GM20431 (cell line): ENCODE results near the gene CHRNA1.

Source experiments
- in situ Hi-C: fragments of 300-500 bp; cut with MseI, MboI; formaldehyde crosslinking; loops from one replicate; pipeline ENCODE4 v1.15.0; 2020; ENCODE audit warnings: low sequenced_read_pairs; ENCODE audit not compliant: unreplicated experiment

The CHRNA1 gene

DNA sequence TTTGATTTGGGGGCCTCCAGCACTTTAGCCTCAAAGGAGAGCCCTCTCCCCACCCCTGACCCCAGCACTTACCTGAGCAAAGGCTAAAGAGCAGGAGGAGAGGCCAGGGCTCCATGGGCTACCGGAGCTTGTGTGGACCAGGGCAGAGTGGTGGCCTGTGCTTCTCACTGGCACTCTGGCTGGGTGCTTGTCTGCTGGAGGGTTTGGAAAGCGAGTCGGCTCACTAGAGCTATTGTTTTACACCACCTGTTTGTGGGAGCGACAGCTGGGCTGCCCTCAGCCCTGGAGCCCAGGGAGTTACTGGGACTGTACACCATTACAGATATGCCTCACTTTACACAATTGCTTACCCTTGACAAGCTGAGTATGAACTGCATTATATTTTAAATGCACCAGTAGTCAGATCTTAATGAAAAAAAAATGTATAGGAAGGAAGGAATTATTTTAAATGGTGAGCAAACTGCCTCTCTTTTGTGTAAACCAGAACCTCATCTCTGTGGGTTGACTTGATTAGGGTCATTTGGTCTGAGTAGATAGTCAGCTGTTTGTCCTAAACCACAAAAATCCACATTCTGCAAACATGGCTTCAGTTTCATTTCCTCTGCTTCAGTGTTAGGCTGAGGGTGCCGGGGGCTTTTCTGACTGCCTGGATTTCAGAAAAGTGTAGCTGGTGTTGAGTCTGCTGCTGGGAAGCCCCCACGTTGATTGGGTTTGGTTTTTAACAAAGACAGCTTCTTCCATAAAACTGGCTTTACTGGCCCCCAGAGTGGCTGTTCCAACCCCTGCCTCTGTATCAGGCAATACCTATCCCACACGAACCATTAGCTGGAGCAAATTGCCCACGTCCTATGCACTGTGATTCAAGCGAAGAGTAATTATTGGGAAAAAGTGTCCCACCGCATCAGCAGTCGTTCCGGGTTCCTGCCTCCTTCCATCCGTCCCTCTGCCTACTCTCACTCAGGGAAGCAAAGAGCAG, at the start of gene CHRNA1:
Gene CHRNA1, minus strand, starts transcription at position 193 of the 976 bp plus-strand sequence. Its CDS starts 78 bp downstream, at position 115.
- in situ Hi-C loops: no loop called here

GRCh38 chr2:174812037-174812436, 47.8 kb upstream of the CHRNA1 start:
- in situ Hi-C loops: no loop called here

DNA sequence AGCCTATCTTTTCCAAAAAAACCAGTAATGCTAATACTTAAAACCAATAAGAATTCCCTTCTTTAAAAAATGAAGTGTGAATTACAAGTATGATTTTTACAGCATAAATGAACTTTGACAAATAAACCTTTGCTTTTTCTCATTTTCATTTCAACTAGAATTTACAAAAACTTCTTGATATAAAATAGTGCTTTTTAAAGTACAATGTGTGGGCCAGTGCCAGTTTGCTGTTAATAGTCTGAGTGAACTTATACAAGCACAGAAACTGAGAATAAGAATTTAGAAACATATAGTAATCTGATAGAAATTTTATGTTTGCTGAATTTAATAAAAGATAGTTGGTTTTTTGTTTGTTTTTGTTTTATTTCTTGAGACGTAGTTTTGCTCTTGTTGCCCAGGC, 43.7 kb upstream of the CHRNA1 start:
- in situ Hi-C loops: no loop called here

DNA sequence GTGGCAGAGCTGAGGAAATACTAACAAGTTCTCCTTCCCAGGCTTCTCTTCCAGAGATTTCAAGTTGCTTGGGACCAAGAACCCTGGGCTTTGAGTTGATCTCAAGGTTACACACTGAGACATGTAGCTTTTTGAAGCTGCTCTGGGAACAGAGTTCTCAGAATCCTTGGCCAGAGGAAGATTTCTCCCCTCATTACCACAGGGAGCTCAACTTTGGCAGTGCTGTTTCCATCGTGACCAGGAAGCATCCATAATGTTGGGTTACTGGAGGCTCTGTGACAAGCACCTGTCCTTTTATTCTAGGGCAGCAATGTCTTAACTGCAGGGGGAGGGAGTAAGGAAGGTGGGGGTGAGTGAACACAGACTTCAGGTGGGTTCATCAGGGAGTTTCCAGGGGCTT, 41.5 kb upstream of the CHRNA1 start:
- in situ Hi-C loops: no loop called here

DNA sequence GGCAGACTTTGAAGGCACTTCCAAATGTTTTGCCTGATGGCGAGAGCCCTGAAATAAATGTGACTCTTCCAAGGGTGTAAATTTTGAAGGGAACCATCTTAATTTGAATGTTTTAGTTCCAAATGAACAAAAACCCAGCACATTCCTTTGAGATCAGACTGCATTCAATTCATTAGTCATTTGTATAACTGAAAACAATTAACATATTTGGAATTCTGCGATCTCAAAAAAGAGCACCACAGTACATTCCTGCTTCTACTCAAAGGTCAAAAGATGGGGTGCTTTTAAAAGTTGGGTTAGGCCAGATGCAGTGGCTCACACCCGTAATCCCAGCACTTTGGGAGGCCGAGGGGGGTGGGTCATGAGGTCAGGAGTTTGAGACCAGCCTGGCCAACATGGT, 38.2 kb upstream of the CHRNA1 start:
- in situ Hi-C loops: no loop called here

GRCh38 chr2:174800436-174801205, 36.3 kb upstream of the CHRNA1 start:
- in situ Hi-C loops: no loop called here

- in situ Hi-C loops: no loop called here
Observed at GRCh38 chr2:174798801-174799200, 34.5 kb upstream of the CHRNA1 start.

DNA sequence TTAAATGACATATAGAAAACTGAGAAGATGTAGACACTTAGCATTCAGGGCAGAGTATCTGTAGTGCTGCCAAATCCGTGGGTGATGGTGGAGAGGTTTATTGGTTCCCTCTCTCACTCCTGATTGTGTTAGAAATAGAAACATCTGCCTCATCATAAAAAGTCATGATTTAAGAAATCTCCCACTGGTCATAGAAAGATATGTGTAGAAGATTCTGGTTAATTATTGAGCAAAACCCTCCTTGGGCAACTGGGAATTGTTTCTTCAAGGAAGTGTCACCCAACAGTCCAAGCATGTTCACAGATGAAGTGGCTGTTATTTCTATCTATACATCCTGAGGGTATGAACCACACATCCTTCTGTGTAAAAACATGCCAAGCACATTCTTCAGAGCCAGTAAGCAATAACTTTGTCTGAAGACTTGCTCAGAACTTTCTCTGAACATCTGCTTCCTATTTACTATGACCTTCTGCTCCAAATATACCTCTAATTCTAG, 33.6 kb upstream of the CHRNA1 start:
- in situ Hi-C loops: no loop called here

DNA sequence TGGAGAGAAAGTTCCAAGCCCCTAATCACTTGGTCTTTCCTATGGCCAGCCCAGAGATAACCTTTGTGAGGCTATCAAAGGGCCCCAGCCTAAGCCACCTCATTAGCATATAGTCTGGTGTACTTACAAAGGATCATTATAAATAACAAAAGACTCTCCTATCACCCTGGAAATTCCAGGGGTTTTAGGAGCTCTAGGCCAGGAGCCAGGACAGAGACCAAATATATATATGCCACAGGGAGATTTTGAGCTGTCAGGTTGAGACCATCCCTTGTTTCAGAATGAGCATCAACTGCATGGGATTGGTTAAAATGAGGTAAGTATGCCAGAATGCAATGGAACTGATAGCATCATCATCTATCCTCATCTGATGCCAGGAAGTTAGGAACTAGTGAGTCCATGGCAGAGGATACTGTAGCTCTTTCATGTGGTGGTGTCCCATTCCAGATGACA, 32.1 kb upstream of the CHRNA1 start:
- in situ Hi-C loops: no loop called here

- in situ Hi-C loops: no loop called here
Observed at GRCh38 chr2:174794851-174795374, 30.6 kb upstream of the CHRNA1 start.

- in situ Hi-C loops: no loop called here
Observed at GRCh38 chr2:174792309-174793025, 28.2 kb upstream of the CHRNA1 start.

- in situ Hi-C loops: no loop called here
Observed at GRCh38 chr2:174791746-174792280, 27.5 kb upstream of the CHRNA1 start.

DNA sequence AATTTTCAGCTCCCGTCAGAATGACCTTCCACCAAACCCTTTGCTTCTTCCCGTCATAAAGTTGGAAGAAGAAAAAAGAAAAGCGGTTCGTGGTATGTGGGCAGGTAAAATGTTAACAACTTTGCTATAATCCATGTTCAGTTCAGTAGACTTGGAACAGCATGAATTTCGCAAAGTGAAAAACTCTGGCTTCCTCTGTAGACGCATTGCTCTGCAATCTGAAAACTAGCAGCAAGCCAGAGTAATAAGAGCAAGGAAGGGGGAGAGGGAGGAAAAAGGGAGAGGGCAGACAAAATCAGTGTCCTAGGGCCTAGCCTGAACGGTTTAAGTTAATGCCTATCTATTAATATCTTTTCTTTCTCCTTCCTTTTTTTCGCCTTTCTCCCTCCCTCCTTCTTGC, 26.7 kb upstream of the CHRNA1 start:
- in situ Hi-C loops: no loop called here

- in situ Hi-C loops: no loop called here
Observed at GRCh38 chr2:174789001-174789400, 24.7 kb upstream of the CHRNA1 start.

- in situ Hi-C loops: no loop called here
Observed at GRCh38 chr2:174788291-174788929, 24.1 kb upstream of the CHRNA1 start.

GRCh38 chr2:174787487-174788205, 23.4 kb upstream of the CHRNA1 start:
- in situ Hi-C loops: no loop called here

DNA sequence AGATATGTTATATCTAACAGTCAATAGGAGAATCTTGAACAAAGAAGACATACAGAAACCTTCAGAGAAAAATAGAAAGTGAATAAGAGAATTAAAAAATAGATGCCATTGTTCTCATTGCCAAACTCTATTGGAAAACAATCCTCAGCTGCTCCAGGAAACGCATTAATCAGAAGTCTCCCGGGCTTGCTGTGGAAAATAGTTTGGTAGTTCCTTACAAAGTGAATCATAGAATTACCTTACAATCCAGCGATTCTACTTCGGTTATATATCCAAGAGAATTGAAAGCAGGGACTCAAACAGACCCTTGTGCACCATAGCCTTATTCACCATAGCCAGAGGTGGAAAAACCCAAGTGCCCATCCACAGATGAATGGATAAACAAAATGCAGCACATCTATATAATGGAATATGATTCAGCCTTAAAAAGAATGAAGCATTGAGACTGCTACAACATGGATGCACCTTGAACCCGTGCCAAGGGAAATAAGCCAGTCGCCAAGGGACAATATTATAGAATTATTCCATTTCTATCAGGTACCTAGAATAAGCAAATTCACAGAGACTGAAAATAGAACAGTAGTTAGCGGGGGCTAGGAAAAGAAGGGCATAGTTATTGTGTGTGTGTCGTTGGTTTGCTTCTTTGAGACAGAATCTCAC, 21.9 kb upstream of the CHRNA1 start:
- in situ Hi-C loops: no loop called here

DNA sequence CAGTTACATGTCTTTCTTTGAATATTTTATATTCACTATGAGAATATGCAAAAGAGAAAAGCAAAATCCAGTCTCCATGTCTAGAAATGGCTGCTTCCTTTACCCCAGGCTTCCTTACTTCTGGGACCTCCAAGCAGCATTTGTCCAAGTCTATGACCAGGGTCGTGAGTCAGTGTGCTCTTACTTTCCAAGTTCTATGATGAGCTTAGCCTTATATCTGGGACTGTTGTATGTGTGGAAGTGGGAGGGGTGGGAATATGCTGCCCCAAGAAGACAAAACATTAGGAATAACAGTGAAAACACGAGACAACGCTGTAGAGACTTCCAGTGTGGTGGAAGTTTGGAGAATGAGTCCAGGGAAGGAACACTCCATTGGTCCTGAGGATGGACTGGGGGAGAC, 21.2 kb upstream of the CHRNA1 start:
- in situ Hi-C loops: no loop called here
